HL-60/S4 treated with retinoic acid at 250 ng/mL for 4 days and 3 days (cell line): ENCODE results near the gene IER5L.
"Not testable (repeated sequence)": the region's sequence is repeated elsewhere in the genome, so short reads cannot be mapped to it uniquely, and the experiment has no call there.

Experiments used
- in situ Hi-C: fragments of 300-500 bp; cut with MboI; formaldehyde crosslinking; loops from 2 replicates; pipeline ENCODE4 v1.7.0; 2022; ENCODE audit warnings: low sequenced_read_pairs

The IER5L gene

DNA sequence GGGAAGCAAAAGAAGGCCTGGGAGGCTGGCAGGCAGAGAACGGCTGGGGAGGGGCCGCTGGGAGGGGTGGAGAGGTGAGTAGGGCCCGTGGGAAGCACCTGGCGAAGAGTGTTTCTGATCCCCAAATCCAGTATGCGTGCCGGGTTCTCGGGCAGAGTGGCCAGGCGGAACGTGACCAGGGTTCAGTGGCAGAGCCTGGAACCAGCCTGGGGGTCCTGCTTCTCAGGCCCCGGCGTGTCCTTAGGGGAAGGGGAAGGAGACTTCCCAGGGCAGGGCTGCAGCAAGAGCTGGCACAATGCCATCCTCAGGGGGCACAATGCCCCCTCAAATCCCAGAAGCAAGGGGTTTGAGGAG is 25.5 kb upstream of the IER5L start:
- in situ Hi-C loops: no loop called here

DNA sequence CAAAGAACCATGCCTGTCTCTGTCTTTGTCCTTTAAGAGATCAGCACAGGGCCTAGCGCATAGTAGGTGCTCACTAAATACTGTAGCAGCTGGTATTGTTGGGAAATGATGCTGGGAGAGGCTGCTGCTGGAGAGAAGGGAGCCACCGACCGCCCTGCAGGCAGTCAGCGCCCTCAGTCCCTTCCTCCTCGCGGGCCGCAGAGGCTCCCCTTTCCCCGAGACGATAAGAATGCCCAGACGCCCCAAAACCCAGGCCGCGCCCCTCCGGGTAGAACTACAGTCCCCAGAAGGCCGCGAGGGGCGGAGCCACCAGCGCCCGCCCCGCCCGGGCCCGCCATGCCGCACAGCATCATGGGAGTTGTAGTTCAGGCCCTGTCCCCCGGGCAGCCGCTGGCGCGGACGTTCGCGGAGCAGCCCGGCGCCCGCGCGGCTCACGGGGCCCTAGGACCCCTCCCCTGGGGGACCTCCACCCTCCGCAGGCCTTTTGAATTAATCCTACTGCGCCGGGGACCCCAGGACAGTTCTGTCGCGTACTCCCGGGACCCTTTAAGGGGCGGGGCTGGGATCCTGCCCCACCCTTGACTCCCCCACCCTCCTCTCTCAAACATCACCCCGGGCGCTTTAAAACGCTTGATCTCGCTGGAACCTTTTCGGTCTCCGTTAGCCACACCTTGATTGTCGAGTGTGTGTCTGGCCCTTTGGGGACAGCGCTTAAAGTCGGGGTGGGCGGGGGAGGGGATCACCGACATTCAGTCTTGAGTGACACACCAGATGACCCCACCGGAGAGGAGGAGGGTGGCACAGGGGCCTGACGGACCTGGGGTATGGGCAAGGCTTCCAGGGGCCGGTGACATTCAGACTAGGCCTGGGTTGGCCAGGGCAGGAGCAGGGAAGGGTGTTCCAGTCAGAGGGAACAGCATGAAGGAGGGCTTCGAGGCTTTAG is 24.8 kb upstream of the IER5L start:
- in situ Hi-C loops: no loop called here

DNA sequence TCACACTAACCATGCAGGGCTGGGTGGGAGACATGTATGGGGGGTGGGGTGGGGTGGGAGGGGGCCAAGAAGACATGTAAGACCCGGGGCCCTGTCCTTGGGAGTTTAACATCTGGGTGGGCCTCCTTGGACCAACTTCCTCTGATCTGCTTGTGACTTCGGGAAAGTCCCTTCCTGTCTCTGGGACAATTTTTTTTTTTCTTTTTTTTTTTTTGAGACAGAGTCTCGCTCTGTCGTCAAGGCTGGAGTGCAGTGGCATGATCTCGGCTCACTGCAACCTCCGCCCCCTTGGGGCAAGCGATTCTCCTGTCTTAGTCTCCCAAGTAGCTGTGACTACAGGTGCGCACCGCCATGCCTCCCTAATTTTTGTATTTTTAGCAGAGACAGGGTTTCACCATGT is 23.8 kb upstream of the IER5L start:
- in situ Hi-C loops: no loop called here

DNA sequence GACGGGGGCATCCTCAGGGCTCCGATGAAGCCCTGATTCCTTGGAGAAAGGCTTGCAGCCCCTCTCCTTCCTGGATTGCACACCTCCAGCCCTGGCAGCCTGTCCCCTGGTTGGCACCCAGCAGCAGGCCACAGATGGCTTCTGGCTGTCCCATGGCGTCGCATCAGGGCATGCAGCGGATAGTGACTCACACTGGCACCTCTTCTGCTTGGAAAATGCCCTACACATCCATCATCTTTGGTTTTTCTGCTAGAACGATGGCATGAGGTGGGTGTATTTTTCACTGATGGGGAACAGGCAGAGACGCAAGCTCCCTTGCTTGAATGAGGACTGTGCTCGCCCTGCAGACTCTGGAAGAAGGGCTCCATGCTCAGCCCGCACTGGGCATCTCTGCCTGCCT is 23.2 kb upstream of the IER5L start:
- in situ Hi-C loops: no loop called here

DNA sequence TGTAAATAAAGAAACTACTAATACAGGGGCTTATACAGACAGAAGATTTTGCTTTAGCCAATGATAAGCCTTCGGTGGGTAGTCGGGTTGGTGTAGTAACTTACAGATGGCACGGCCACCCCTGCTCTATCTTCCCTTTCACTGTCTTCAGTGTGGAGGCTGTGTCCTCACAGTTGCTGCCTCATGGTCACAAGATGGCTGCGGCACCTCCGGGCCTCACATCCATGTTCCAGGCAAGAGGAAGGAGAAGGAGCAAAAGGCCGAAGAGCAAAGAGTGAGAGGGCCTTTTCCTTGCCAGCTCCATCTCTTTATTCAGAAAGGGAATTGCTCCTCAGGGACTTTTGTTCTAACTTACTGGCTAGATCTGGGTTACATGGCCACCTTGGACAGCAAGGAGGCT is 22.2 kb upstream of the IER5L start:
- in situ Hi-C loops: no loop called here

DNA sequence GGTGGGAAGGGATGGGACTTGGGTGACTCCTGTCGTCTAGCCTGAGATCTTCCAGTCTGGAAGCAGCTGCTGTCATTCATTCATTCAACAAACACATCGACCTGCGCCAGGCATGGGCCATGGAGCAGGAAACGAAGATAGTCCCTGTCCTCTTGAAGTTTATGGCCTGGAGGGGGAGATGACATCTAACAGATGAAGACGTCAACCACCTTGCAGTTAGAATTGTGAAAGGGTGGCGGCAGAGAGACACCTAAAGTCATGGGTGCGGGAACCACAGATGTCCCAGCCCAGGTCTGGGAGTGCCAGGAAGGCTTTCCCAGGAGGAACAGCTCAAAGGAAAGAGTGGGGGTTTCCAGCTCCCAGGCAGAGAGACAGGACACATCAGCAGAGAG is 21.0 kb upstream of the IER5L start:
- in situ Hi-C loops: no loop called here

DNA sequence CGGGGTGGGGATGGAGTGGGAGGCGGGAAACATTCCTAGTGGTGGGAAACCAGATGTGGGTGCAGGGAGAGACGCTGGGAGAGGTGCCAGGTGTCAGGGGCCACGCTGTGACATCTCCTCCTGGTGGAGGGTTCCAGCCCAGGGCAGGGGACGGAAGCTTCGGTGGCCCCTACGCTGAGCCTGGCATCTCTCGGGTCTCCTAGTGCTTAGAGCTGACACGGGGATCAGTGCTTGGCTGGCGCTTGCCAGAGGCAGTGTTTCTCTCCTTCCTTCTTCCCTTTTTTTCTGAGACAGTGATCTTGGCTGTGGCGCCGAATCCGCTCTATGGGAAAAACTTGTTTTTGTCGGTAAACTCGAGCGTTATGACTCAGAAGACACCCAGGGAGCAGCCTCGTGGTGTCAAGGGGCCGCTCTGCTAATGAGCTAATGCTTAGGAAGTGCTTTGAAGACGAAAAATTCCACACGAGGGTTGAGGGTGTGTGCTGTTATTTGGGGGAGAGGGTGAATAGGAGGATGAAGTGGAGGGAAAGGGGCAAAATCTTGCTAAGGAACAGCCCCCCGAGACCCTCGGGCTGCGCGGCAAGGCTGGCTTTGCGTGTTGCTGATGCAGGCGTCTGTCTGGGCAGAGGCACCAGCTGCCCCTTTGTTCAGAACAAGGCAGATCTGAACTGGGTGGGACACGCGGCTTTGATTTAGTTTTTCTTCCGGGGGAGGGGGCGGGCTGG is 20.4 kb upstream of the IER5L start:
- in situ Hi-C loops: no loop called here

DNA sequence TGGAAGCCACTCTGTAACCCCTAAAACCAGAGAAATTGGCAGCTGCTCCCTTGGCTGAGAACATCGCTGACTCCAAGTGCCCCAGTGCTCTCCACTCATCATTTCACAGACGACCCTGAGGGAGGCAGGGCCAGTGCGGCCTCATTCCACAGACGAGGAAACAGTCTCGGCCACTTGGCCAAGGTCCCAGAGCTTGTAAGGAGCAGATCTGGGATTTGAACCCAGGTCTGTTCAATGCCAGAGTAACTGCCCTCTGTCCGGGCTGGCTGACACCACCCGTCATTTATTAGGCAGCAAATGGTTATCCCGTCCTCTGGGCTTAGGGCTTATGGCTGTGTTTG is 19.9 kb upstream of the IER5L start:
- in situ Hi-C loops: no loop called here

DNA sequence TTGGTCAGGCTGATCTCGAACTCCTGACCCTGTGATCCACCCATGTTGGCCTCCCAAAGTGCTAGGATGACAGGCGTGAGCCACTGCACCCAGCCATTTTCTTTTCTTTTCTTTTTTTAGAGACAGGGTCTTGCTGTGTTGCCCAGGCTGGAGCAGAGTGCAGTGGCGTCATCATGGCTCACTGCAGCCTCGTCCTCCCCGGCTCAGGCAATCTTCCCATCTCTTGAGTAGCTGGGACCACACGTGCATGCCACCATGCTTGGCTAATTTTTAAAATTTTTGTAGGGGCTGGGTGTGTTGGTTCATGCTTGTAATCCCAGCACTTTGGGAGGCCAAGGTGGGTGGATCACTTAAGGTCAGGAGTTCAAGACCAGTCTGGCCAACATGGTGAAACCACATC is 19.0 kb upstream of the IER5L start:
- in situ Hi-C loops: not testable (repeated sequence)

DNA sequence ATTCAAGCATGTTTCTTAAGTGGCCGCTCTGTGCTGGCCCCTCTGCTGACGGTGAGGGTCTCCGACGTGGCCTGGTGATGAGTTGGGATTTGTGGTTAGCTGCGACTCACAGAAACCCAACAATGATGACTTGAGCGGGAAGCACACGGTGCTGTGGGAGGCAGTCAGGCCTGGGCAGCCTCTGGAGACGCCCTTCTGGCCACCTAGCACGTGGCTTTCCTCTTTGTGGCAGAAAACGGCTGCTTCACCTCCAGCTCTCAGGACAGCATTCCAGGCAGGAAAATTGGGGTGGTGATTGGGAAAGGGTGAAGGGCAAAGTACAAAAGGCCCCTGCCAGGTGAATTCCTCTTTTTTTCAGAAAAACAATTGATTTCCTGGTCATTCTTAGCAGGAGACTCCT is 17.5 kb upstream of the IER5L start:
- in situ Hi-C loops: no loop called here

DNA sequence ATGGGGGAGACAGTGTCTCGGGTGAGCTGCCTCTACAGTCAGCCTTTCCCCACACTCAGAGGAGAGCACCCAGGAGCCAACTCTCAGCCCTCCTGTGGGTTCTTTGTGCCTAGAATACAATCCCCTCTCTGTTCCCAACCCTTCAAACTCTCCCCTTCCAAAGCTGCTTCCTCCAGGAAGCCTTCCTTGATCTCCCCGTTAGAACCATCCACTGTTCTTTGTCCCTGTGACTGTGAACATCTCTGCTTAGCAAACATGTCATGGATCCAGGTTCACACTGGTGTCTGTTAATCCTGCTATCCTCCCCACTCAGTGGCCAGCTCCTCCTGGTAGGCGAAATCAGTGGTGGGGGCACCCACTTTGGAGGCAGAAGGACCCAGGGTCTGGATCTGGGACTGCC is 16.2 kb upstream of the IER5L start:
- in situ Hi-C loops: no loop called here

DNA sequence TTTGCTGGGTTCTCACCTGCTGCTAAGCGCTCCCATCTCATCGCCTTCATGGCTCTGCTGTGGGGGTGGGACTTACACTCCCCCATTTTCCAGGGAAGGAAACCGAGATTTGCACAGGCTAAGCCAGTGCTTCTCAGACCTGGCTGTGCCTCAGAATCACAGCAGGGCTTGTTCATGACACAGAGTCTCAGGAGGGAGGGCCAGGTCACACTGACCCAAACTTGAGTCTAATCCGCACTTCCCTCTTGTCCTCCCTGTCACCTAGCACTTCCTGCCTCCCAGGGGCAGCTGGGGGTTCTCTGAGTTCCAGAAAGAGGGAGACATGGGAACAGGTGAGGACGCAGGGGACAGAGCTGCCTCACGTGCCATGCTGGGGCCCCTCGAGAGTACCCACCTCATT is 15.6 kb upstream of the IER5L start:
- in situ Hi-C loops: no loop called here

DNA sequence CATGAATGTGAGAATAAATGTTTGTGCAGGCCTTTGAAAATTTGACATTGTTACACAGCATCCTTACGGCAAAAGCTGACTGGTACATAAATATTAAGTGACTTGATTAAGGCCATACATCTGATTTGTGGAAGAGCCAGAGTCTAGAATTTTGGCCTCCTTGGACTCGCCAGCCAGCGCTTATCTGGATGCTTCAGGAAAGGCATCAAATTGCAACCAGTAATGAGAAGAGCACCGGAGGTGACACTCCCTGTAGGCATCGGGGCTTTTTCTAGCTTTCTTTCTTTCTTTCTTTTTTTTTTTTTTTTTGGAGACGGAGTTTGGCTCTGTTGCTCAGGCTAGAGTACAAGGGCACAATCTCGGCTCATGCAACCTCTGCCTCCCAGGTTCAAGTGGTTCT is 13.2 kb upstream of the IER5L start:
- in situ Hi-C loops: no loop called here

DNA sequence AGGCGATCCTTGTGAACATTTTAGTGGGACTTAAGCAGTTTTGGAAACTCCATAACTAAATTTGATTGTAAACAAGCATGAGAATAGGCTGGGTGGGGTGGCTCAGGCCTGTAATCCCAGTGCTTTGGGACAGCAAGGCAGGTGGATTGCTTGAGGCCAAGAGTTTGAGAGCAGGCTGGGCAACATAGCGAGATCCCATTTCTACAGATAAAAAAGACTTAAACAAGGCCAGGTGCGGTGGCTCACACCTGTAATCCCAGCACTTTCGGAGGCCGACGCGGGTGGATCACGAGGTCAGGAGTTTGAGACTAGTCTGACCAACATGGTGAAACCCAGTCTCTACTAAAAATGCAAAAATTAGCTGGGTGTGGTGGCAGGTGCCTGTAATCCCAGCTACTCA is 11.9 kb upstream of the IER5L start:
- in situ Hi-C loops: not testable (repeated sequence)

DNA sequence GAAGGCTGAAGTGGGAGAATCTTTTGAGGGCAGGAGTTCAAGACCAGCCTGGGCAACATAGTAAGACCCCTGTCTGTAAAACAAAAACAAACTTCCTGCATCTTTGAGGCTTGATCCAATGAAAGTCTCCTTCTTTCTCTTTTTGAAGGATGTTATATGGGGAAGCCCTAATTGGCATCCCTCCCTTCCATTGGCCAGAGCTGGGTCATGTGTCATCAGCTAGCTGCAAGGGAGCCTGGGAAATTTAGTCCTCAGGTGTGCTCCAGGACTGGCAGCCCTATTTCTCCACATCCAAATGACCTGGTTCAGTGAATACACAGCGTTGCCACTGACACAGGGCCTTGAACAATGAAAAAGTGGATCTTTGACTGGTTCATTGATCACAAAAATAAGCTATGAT is 9.0 kb upstream of the IER5L start:
- in situ Hi-C loops: no loop called here

DNA sequence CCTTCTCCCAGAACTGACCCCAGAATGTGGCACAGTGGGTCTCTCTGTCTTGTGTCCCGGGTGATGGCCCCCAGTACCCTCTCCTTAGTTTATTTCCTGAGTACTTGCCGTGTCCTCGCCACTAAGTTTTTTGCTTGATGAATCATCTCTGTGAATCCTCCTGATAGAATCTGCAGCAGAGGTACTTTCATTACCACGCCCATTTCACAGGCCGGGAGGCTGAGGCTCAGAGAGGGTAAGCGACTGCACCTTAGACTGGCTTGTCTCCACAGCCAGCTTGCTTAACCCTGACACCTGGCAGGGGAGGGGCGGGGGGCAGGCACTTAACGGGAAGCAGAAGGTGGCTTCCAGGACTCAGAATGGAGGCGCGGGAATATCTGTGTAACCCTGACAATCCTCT is 7.9 kb upstream of the IER5L start:
- in situ Hi-C loops: no loop called here

DNA sequence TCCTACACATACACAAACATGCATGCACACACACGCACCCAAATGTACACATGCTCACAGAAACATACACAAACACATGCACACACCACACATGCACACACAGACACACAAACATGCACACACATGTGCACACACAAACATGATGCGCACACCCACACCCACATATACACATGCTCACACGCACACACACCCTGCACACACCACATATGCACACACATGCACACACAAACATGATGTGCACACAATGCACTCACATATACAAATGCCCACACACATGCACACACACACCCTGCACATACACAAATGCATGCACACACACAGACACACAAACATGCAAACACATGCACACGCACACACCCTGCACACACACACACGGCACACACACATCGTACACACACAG is 7.3 kb upstream of the IER5L start:
- in situ Hi-C loops: no loop called here

DNA sequence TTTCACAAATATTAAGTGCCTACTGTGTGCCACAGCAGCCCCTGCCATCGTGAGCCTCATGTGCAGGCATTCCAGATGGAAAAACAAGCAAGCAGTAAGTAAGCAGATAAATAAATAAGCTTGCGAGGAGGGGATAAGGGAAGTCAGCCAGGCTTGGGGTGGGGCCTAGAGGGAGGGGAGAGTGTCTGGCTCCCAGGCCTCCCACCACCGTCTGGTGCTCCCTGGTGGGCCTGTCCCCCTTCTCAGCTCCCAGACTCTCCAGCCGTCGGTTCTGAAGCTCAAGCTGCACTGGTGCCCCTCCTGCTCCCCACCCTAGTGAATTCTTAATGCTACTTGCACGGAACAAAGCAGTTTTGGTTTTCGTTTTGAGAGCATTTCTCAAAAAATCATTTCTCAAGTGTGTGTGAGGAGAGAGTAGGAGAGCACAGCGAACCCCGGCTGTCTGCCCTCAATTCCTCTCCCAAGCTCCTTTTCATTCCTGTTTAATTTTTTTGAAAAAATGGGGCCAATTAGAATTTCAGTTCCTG is 6.6 kb upstream of the IER5L start:
- in situ Hi-C loops: loop anchor here (5.0 kb wide), 1 partner anchor 358 kb away; no protein-coding TSS in a partner anchor

DNA sequence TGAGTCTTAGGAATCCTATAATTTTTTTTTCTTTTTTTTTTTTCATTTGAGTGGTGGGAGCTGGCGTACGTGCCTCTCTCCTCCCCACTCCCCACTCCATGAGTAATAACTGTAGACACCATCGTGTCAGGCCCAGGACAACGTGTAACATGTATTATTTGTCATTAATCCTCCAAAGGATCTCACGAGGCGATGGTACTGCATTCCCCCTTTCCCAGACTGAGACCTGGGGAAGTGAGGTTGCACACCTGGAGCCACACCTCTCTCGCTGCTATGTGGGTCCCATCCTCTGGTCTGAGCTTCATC is 6.1 kb upstream of the IER5L start:
- in situ Hi-C loops: loop anchor here (5.0 kb wide), 1 partner anchor 358 kb away; no protein-coding TSS in a partner anchor

DNA sequence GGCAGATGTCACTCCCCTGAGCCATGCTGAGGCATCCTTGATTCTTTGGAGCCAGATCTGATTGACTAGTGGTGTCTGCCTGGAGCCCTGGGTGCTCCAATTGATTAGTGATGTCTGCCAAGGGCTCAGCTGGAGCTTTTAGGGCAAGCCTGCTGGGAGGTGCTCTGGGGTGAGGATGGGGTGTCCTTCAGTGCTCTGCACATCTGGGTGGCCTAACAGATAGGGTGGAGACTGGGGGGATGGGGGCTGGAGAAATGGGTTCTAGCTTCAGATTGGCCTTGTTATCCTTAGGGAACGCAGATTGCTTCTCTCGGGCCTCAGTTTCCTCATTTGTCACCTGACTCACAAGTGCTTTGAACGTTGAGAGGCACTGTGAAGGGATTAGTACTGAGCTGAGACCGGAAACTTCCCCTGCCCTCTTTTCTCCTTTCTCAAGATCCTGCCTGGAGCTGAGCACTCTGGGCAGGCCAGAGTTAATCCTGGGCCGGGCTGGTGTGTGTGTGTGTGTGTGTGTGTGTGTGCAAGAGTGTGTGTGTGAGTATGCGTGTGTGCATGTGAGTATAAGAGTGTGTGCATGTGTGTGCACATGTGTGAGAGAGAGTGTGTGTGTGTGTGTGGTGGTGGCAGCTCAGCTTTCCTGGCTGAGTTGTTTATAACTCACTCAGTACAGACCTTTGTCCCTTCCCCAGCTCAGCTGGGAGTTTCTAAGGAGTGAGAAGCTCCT is 5.6 kb upstream of the IER5L start:
- in situ Hi-C loops: loop anchor here (5.0 kb wide), 1 partner anchor 359 kb away; no protein-coding TSS in a partner anchor

DNA sequence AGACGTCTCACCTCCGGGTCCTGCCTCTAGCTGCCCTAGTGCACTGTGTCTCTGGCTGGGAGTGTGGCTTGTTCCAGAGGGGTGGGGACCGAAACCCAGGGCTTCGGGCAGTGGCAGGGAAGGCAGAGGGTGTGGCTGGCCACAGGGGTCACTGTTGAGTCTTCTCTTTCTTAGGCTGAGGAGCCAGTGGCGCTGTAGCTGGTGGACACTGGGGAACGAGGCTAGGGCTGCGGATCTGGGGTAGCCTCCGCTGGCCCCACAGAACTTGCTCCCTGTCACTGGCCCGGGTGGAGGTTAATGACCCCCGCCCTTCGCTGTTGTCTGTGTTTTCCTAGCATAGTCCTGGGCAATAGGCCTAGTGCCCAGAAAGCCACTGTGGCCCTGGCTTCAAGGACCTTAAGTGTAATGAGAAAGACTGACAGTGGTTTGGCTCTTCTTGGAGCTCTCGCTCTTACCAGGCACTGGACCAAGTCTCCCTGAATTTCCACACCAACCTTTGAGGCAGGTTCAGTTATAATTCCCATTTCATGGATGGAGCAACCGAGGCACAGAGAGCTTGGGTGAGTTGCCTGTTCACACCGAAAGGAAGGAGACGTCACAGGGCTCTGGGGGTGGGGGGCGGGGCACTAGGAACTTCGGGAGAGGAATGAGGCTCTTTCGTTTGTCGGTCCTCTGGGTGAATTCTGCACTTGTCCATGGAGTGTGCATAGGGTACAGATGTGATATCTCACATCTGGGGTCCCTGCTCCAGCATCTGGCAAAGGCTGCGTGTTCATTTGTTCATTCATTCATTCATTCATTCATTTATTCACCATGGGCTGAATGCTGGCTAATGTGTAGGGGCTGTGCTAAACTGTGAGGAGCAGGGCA is 4.8 kb upstream of the IER5L start:
- in situ Hi-C loops: loop anchor here (5.0 kb wide), 1 partner anchor 359 kb away; no protein-coding TSS in a partner anchor
